ENCODE data around the gene ELAC2.

ELAC2 gene

GRCh38 chr17:12947047-12947446, 70.8 kb downstream of the ELAC2 start:
- DNase-seq = no peak

Data from NCI-H1436 treated with DMSO at 0.1 percent for 48 hours (cell line).